HUDEP-2 (cell line): ENCODE measurements around the gene ZNF503.

Experiments
- DNase-seq, 76 experiments: peaks; one replicate each; lab custom pipeline; 2025; ENCODE audit not compliant: unreplicated experiment in 76 of 76; lab: John Stamatoyannopoulos, UW

The ZNF503 gene

DNA sequence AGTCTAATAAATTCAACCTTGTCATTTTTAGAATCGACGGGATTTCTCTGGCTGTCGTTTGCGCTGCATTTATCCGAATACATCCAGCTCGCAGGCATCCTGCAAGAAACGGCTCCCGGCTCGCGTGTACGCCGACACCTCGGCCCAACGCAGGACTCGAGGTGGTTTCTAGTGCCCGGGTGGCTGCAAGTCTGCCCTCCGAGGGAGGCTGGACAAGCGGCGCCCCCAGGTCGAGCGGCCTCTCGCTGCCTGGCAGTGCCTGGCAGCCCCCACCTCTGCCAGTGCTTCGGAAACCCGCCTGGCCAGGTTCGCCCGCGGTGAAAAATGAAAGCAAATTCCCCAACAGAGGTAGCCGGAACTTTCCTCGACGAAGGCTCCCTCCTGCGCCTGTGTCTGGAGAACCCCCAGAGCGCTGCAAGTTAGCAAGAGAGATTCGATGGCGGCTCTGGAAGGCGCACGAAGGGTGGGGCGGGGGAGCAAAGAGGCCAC, 5.7 kb upstream of the ZNF503 start:
- DNase-seq = no peak

DNA sequence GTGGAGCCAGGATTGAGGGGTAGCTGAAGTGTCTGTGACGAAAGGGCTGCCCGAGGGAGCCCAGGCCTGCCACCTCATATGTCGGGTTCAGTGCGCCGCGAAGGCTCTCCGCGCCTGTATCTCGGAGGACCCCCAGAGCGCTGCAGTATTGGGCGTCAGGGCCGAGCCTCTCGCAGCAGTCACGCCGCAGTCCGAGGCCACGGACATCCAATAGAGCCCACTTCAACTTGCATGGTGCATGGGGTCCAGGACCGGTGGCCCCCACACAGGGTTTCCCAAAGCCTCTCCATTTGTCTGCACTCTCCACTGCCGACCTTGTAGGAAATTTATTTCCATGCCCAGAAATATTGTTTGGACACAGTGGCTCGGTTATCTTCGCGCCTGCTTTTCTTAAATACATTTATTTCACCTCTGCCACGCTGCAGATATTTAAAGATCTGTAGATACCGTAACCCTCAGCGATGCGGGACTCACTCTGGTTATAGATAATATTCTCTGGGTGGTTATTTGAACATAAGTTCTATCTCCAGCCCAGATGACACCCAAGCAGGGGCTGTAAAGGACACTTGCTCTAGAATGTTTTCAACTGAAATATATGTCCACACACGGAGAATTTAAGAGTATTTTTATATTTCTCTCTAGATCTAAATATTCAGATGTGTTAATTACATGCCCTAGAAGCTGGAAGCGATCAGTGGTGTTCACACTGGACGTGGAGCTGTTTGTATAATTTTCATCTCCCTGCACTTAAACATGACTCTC, 5.1 kb upstream of the ZNF503 start:
- no peak for DNase-seq

DNA sequence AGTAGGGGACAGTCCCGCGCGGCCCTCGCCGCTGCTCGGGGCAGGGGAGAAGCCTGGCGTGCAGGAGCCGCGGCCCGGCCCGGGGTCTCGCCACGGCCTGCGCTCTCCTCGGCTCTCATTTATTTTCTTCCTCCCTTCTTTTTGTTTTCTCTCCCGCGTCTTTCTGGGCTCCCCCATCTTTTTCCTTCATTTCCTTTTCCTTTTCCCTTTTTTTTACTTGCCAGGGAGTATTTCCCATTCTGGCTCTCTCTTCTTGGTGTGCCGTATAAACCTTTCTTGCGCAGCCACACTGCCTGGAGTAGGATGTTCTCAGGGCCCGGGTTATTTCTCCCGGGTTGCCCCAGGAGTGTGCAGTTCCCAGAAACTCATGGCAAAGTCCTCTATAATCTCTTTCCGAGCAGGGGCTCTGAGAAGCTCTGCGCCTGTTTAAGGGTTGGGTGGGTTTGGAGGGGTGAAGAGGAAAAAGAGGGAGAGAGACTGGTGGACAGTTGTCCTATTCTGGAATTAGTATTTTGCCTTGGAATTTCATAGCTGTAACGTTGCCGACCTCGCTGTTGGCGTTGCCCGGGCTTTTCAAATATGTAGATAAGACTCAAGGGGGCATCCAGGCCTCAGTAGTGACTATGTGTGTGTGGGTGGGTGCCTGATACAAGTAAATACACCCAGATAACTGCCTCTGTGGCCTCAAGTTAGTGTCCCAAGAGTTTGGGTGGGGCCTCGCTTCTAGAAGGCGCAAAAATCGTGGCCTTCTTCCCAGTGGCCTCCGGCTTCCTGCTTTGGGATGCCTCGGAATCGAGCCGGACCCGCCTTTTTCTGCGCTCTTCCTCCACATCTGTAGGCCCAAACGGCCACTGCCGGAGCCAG, 4.3 kb upstream of the ZNF503 start:
- no peak for DNase-seq

DNA sequence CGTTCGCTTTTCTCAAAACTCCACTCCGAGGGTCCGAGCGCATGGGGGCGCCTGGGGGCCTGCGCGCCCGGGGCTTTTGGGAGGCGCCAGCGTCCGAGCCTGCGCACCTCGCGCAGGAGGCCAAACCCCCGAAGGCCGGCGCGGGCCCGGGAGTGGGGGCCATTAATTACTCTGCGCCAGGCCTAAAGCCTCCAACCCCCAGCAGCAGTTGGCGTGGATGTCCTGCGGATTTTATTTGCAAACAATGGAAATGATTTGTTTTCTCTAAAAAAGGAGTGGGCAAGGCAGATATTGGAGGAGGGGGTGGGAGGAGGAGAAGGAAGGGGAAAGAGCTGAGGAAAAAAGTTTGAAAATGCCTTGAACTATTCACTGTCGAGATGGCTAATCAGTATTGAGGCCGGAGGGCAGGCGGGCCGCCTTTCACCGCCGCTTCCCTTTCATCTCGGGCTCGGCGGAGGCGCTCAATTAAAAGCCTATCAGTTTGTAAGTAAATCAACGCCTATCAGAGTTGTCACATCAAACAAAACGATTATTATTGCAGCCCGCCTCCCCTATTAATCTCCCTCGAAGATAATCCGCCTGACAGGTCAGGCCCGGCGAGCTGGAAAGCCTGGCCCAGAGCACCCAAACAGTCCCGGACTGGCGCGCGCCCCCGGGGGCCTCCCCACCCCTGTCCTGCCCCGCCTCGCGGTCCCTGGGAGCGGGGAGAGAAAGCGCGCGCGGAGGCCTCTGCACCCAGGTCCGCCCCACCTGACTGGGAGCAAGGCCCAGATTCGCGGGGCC, 3.4 kb upstream of the ZNF503 start:
- no peak for DNase-seq

DNA sequence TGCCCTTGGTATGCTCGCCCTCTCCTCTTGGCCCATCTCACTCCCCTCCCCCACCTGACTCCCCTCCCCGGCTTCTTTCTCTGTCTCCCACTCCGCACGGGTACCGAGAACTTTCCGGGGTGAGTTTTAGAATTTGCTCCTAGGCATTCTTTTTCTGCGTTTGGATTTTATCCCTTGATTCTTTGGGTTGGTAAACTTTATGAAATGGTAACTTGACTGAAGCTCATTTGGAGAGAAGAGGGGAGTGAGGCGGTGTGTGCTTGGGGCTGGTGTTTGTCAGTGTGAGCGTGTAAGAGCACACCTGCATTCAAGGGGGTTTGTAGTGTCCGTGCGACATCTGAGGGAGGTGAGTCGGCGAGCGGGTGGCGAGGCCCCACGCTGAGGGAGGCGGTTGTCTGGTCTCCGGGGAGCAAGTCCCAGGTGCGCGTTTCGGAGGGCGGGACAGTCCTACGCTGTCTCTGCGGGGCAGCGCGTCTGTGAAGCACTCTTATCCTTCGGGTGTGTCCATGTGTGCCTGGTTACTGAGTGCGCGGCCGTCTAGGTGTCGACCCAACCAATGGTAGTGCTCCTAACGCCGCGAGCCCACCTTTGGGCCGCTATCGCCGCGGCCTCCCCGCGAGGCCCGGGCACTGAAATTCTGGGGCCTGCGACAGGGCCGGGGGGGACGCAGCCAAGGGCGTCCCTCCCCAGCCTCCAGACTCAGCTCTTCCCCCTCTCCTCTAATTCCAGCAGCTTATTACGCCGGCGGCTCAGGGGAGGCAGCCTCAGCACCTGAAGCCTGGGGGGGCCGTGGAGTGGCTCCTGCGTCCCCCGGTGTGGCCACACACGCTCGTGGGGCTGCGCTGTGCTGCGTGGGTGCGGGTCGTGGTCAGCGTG, 2.6 kb upstream of the ZNF503 start:
- DNase-seq = no peak

DNA sequence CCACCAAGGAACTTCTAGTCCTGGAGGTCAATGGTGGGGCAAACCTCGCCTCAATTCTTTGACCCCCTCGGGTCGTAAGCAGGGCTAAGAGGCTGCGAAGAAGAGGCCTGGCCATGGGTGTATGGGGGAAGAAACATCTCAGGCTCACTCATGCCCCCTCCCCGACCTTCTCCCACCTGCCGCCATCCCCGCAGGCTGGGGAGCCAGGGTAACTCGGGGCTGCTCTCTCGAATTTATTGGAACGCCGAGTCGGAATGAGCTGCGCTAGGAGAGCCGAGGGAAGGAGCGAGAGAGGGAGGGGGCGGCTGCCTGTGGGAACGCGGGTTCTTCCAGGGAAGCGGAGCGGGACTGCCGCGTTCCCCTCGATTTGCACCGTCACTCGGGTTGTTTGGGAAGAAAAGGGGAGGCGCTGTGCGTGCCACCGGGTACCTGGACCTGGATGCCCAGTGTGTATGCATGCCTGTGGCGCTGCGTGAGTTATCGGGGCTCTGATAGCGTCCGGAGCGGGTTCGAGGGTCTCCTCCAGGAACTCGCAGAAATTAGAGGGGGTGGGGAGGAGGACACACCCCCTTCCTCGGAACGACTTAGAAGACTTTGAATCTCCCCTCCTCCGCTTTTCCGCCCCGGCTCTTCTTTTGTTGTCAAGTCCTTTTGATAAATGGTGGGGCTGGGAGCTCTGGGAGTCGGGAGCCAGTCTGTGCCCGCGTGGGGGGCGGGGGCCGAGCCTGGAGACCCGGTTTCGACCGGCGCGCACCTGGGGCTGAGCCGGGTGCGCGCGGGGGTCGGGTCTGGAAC, 1.8 kb upstream of the ZNF503 start:
- no peak for DNase-seq

DNA sequence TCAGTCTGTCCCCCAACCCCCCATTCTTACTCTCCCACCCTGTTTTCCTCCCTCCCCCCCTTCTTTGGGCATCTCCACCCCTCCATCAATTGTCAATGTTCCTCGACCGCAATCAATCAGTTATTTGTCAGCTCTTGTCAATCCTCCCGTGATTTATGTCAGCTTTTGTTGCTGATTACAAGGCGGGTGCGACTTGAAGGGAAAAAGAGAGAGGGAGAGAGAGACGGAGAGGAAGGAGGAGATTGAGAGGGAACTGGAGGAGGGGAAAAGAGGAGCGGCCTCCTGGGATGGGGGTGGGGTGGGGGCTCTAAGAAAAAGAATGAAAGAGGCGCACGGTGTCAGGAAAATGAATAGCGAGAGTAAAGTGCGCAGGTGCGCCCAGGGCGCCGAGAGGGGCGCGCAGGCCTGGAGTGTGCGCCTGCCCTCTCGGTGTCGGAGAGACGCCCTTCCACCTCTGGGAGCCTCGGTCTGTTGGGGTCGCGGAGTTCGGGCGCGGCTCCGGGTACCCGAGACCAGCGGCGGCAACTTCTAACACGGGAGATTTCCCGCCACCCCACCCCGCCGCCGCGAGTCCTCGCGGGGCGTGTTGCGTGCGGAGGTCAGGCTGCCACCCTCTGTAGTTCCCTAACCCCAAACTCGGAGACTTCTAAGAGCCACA, 1.1 kb upstream of the ZNF503 start:
- DNase-seq = no peak

DNA sequence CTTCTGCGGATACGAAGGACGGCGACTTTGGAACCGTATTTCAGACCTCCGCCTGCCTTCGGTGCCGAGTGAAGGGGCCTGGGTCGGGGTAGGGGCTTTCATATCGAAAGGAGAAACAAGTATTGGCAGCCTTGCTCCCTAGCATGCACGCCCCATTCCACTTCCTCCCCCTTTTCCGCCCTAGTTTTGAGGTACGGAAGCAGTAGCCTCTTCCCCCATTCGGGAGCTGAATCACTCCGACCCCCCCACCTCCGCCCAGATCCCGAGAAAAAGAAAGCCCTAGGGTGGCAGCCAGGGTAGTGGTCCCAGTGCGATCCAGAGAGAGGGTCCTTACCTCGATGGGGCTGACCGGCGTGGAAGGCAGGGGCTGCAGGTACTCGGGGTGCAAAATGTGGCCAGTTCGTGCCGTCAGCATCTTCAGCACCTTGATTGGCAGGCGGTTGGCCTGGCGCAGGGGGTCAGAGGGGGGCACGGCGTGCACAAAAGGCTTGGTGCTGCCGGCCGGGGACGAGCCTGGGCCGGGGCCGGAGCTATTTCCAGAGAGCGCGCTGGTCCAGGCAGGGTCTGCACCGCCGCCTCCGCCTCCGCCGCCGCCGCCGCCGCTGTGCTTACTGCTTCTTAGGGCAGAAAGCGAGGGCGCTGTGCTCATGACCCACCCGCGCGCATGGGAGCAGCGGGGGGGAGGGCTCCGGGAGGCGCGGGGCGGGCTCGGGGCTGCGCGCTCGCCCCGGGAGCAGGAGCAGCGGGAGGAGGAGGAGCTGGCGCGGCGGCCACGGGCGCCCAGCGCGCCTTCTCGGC, 594 bp downstream of the ZNF503 start:
- DNase-seq = no peak

DNA sequence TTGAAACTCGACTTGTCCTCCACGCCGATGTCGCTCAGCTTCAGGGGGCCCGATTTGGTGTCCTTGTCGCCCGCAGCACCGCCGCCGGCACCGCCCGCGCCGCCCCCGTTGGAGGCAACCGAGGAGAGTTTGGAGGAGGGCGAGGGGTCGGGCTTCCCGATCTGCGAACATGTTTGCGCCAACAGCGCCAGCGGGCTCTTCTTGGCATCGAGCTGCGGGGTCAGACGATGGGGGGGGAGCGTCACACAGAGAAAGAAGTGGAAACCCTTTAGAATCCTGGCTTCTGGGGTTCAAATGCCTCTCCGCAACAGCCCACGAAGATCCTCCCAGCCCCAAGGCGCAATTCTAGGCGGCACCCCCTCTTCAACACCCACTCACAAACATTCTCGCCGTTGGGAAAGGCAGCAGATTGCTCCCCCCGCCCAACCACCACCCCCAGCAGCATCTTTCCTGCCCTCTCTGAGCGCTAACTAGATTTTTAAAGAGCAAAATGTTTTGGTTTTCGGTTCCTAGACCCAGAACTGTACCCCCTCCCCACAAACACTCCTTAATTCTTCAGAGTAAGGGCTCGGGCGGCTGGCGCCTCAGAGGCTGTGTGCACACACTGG, 1.3 kb downstream of the ZNF503 start:
- DNase-seq = no peak

DNA sequence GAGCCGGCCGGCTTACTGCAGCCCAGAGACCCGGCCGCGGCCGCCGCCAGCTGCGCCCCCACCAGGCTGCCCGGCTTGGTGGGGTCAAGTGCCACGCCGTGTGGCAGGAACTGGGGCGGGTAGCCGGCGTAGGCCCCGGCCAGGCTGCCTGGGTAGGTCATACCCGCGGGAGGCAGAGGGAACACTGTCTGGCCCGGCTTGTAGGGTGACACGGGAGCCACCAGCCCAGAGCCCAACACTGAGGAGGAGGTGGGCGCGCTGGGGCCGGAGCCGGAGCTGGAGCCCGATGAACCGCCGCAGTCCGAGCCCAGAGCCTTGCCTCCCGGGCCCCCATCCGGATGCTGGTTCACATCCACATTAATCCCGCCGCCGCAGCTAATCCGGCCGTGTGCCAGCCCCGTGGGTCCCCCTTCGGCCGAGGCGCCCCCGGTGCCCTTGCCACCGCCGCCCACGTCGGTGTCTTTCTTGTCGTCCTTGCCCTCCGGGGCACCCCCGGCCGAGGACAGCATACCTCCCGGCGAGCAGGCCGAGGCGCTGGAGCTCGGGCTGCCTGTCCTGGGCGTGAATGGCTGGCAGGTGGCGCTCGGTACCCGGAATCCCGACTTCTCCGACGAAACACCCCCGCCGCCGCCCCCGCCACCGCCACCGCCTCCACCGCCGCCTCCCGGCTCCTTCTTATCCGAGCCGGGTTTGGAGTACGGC, 2.0 kb downstream of the ZNF503 start:
- DNase-seq = peak in 47 of 76 experiments; percentile 5 to 72 (median 34)

DNA sequence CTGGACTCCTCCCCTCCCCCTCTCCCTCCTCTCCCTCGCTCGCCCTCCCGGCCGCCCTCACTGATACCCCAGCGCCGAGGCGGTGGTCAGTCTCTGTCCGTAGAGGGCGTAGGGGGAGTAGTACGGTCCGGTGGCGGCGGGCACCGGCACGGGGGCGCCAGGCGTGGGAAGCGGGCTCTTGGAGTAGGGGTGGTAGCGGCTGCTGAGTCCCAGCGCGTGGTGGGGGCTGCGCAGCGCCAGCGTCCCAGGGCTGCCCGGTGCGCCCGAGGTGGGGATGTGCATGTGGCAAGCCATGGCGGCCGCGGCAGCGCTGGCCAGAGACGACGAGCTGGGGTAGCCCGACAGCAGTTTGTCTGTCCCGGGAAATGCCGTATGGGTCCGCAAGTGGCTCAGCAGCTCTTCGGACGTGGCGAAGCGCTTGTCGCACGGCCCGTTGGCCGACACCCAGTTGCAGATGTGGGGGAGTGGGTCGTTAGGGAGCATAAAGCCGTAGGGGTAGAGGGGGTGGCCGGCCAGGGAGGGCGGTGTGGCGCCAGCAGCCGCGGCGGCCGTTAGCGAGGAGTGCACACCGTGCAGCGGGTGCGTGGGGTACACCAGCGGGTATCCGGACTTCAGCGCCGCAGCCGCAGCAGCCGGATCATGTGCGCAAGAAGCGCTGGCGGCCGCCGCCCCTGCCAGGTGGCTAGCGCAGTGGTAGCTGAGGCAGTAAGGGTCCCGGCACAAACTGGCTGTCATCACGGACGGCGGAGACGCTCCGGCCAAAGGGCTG, 2.7 kb downstream of the ZNF503 start:
- DNase-seq = no peak

DNA sequence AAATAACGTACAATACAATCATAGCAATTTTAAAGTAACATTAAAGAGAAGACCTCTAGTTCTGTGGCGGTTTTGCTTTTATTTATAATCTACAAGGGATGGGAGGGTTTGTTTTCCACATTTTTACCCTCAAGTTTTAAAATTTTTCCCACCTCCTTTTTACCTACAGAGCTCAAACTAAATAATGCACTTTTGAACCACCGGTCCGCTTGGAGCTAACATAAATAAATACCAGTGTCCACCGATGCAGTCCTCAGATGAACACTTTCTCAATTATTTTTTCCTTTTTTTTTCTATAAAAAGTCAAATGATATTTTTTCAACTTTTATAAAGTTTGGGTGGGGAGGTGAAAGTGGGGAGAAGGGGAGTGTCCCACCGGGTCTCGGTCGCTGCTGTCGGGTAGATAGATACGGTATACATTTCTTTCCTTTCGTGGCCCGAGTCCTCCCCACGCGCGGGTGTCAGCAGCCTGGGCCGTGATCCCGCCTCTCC, 3.3 kb downstream of the ZNF503 start:
- DNase-seq = no peak

DNA sequence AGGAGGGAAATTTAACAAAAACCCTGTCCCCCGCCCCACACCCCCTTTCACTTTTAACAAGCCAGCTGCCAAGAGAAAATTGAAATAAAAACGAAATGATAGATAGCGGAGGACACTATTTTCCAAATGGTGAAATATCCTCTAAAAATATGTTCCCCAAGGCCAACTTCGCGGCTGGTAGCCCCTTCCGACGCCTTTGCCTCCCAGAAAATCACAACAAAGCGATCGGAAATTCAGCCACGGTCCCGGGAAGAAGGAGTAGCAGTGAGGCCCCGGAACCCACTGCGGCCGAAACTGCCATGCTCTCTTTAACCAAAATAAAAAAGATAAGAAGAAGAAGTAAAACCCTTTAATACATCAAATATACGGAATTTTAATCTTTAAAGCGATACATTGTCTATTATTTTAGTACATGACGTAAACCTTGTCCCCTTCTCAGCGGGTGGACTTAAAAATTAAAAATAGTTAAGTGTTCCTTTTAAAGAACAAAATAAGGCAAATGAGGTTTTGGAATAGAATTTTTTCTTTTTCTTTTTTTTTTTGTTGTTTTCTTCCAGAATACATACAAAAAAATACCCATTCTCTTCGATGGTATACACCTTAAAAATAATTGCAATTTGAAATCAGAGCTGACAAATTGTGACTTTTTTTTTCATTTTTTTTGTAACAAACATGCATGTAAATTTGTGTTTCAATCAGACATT, 3.9 kb downstream of the ZNF503 start:
- no peak for DNase-seq

DNA sequence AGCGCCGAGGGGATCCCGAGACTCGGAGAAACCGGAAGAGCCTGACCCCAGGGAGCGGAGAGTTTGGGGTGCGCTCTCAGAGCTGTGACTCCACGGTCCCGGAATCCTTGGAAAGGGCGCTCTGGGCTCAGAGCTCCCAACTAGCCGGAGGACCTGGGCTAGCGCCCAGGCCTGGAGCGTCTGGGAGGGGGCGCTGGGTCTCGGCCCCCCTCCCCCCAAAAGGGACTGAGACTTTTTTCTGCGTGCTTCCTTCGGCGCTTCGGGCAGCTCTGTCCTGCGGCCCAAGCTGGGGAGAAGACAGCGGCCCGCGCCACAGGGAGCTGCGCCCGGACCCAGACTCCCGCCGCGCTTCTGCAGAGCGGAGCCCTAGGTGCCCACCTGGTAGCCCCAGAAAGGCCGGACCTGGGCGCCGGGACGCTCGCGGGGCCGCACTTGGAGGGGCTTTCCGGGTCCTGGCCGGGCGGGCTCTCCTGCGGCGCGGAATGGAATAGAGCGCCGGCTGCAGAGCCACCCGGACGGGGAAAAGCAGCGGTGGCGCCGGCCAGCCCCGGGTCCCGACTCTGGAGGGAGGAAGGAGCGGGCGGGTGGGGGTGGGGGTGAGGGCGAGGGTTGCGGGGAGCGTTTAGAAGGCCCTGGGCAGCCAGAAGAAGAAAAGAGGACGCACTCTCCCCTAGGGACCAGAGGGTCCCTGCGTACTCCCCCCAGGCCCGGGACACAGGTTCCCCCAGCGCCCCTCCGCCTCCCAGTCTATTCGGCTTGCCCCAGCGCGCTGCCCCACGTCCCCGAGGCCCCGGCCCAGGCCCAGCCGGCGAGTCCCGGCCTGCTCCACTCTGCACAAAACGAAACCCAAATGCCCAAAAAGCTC, 4.7 kb downstream of the ZNF503 start:
- DNase-seq = no peak
